Mucosa of descending colon (tissue), 3 donors: ENCODE results near the gene MYOCD. TPM values are rescaled to one million over a fixed set of nuclear protein-coding genes. Genes with fewer than 3 reads are reported as not detected.

Experiments
- ATAC-seq: fragments of 200-7000 bp; cut with Tn5 transposase; one replicate; pipeline ENCODE4 v1.9.1; 2020; ENCODE audit warnings: mild to moderate bottlenecking, moderate library complexity
- DNase-seq, 3 donors: peaks; one replicate each; pipeline ENCODE4 v3.0.0-alpha.2; 2020
- H3K36me3 ChIP-seq: fragments of 200-600 bp; one replicate; pipeline ENCODE4 v1.8.0; 2021; ENCODE audit warnings: low read depth, mild to moderate bottlenecking
- H3K4me1 ChIP-seq: fragments of 200-600 bp; one replicate; pipeline ENCODE4 v1.8.0; 2021; ENCODE audit warnings: low read depth, mild to moderate bottlenecking
- H3K4me3 ChIP-seq: fragments of 200-600 bp; one replicate; pipeline ENCODE4 v1.8.0; 2021; ENCODE audit warnings: mild to moderate bottlenecking
- H3K9me3 ChIP-seq: fragments of 200-600 bp; one replicate; pipeline ENCODE4 v1.8.0; 2021; ENCODE audit warnings: mild to moderate bottlenecking
- CTCF ChIP-seq: fragments of 200-600 bp; IDR thresholded peaks from one replicate; pipeline ENCODE4 v1.8.0; 2022; ENCODE audit warnings: antibody characterized with exemption, mild to moderate bottlenecking
- intact Hi-C, 2 donors: fragments of 100-400 bp; cut with DNase I in 1 of 2; cut with micrococcal nuclease in 1 of 2; formaldehyde crosslinking; loops; one replicate each; pipeline versions ENCODE4 v1.11.0 to v1.11.1; 2022; cut with DNase I, micrococcal nuclease
- total RNA-seq, 3 donors: library from RNA; stranded (reverse); fragmentation: NEBNext Ultra II Directional in 2 of 3; extraction: Animal tissue kit (Norgen Biotek cat#: 25700) in 2 of 3; gene quantifications; one replicate each; pipeline versions ENCODE4 v1.2.1 to v1.2.4, GENCODE V29; 2021 to 2023
- donor health status: DM: no; HTN: no; CAD: no; lungs with moderate emphysema.
- donor health status: DM: no; HTN: no; CAD: no.
- donor health status: DM: no; HTN: yes; CAD: no.

Gene MYOCD
- total RNA-seq, 3 donors from 2014 or later = 2.8 to 136 (median 9.4) TPM

- TF ChIP-seq CTCF = no peak
- Histone ChIP-seq H3K4me3 (no peak overlapping the region), H3K4me1 (no peaks in the 10 kb centered on the region), H3K36me3 (no peaks in the 10 kb centered on the region), H3K9me3 (no peaks in the 10 kb centered on the region)
- ATAC-seq = no peak
- DNase-seq = no peak
- intact Hi-C loops = no loop called here
Measured at GRCh38 chr17:12712941-12713340, 47.3 kb downstream of the MYOCD start.

- TF ChIP-seq CTCF = no peak
- DNase-seq = no peak
- no peaks in the 10 kb centered on the region for H3K36me3 ChIP-seq
- H3K9me3 ChIP-seq = no peaks in the 10 kb centered on the region
- intact Hi-C loops = no loop called here
- ATAC-seq = no peak
- H3K4me1 ChIP-seq = no peaks in the 10 kb centered on the region
- no peak overlapping the region for H3K4me3 ChIP-seq
Measured at GRCh38 chr17:12719948-12720347, 54.3 kb downstream of the MYOCD start.

GRCh38 chr17:12721581-12721980 lies 55.9 kb downstream of the MYOCD start:
- intact Hi-C loops = no loop called here
- no peak for TF ChIP-seq CTCF
- H3K36me3 ChIP-seq = no peaks in the 10 kb centered on the region
- ATAC-seq (no peak), DNase-seq (no peak)
- no peak overlapping the region for H3K4me3 ChIP-seq
- no peaks in the 10 kb centered on the region for H3K9me3 ChIP-seq
- no peaks in the 10 kb centered on the region for H3K4me1 ChIP-seq

GRCh38 chr17:12722282-12722681 lies 56.6 kb downstream of the MYOCD start:
- no peak for TF ChIP-seq CTCF
- ATAC-seq = no peak
- no peaks in the 10 kb centered on the region for H3K9me3 ChIP-seq
- no peak for DNase-seq
- intact Hi-C loops = no loop called here
- no peaks in the 10 kb centered on the region for H3K36me3 ChIP-seq
- H3K4me1 ChIP-seq = no peaks in the 10 kb centered on the region
- no peak overlapping the region for H3K4me3 ChIP-seq

- no peak for DNase-seq
- TF ChIP-seq CTCF = no peak
- Histone ChIP-seq H3K9me3 (no peaks in the 10 kb centered on the region), H3K4me1 (peaks cover 10% of the 10 kb centered on the region), H3K36me3 (no peaks in the 10 kb centered on the region), H3K4me3 (no peak overlapping the region)
- peak; percentile 5 for ATAC-seq
- intact Hi-C loops = no loop called here
Measured at GRCh38 chr17:12726131-12726530, 60.4 kb downstream of the MYOCD start.

- DNase-seq = peak in 1 of 3 donors; percentile 44
- intact Hi-C loops = no loop called here
Measured at GRCh38 chr17:12727076-12727760, 61.5 kb downstream of the MYOCD start.

More at GRCh38 chr17:12727076-12727760, 61.5 kb downstream of the MYOCD start:
- no peak overlapping the region for H3K4me3 ChIP-seq
- TF ChIP-seq CTCF = no peak
- H3K4me1 ChIP-seq = peaks cover 17% of the 10 kb centered on the region
- ATAC-seq = no peak
- no peaks in the 10 kb centered on the region for H3K36me3 ChIP-seq
- H3K9me3 ChIP-seq = no peaks in the 10 kb centered on the region
